Inflammatory macrophage (primary cell): ENCODE results near the gene IL1RL1.

Experiments used
- DNase-seq, 2 donors: peaks; one replicate each; pipeline ENCODE4 v3.0.0-alpha.2; 2020 to 2022

IL1RL1 gene

GRCh38 chr2:102376052-102376591 is 64.8 kb downstream of the IL1RL1 start:
- no peak for DNase-seq

- DNase-seq = no peak
These were observed 72.4 kb downstream of the IL1RL1 start for GRCh38 chr2:102383722-102384121.

- DNase-seq = no peak
These were observed 74.2 kb downstream of the IL1RL1 start for GRCh38 chr2:102385522-102385921.

DNA sequence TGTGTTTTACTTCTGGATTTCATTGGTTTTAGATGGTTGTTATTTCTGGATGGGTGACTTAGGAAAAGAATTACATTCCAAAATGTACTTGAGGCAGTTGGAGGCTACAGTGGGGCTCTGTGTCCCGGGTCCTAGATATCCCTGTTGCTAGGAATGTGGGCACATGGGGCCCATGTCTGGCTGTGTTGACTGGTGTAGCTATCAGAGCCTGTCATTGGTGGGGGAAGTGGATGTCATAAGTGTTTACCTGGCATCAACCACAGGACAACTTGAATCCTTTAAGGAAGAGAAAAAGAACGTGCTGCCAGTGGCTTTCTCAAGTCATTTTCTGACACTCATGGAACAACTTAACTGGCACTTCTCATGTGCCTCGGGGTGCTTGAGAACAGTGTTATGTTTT is 74.6 kb downstream of the IL1RL1 start:
- no peak for DNase-seq

GRCh38 chr2:102386867-102387541 is 75.6 kb downstream of the IL1RL1 start:
- DNase-seq = no peak

GRCh38 chr2:102387763-102388546 is 76.6 kb downstream of the IL1RL1 start:
- DNase-seq = no peak

DNA sequence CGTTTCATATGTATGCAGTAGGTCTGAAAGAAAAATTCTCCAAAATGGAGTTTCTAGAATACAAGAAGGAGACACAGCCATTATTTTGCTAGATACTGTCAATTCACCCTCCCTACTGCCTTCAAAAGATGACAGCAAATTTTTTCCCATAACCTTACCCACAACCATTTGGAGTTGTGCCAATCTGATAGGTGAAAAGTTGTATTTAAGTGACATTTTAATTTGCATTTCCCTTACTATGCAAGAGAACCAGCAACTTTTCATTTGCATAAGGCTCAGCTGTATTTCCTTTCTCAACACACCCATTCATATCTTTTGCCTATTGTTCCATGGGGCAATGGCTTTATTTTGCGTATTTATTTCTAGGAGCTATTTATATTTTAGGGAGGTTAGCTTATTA is 80.2 kb downstream of the IL1RL1 start:
- DNase-seq = no peak

- DNase-seq = no peak
These were observed 80.7 kb downstream of the IL1RL1 start for GRCh38 chr2:102392096-102392495.

GRCh38 chr2:102392942-102393341 is 81.6 kb downstream of the IL1RL1 start:
- no peak for DNase-seq

- no peak for DNase-seq
These were observed 84.6 kb downstream of the IL1RL1 start for GRCh38 chr2:102396012-102396411.

DNA sequence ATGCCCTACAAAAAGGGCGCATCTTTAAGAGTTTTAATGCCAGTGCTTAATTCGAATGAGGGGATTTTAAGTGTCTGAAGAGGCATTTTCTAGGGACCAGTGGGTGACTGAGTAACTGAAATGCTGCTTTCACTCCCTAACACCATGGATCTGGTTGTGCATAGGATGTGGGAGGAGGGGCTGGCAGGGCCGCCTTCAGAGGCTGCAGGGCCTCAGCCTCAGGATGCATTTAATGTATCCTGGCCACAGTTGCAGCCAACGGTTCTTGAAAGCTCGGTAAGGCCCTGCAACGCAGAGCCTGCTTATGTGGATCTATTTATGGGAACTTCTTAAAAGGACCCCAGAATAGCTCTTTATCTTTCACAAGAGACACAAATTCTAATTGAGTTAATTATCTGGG is 85.8 kb downstream of the IL1RL1 start:
- DNase-seq = no peak

DNA sequence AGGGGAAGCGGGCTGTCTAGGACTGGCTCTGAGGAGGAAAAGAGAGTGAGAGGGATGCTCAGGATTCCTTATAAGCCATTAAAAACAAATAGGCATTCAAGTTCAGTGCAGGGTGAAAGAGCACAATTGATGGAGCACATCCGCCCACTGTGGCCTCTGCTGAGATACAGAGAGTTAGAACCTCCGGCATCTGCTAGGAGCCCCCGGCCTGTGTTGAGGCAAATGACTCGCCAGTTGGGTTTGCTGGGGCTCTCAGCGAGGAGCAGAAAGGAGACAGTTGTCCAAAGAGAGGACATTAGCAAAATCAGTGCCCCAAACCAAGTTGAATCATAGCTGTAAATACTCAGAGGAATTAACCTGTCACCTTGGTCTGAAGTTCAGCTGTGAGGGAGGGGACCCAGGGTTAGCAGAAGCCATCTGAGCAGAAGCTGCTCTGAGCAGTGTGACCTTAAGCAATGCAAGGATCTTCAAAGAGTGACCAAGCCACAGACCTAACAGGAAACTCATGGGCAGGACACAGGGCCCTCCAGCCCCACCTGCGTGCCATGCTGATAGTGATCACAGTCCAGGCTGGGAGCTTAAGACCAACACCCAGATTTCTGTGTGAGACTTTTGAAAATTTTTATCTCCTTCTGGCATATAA is 88.3 kb downstream of the IL1RL1 start:
- DNase-seq = no peak

DNA sequence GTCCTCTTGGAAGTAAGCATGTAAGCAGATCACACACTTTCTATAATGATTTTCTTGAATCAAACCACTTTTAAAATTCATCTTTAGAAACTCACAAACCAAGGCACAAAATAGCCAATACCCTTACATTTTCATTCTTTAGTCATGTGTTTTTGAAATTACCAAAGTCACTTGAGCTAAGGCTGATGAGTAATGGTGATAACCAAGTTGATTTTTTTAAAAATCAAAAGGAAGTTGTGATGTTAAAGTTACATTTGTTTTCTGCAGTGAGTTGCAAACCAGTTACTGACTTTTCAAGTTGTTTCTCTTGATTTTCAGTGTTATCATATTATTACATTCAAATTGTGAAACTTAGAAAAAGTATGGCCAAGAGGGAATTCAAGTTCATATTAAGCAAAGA is 90.1 kb downstream of the IL1RL1 start:
- DNase-seq = peak; percentile 7 to 49
